GM21526 (cell line): Measurements from ENCODE around the gene ATG16L2.
"Not testable (repeated sequence)": the region's sequence is repeated elsewhere in the genome, so short reads cannot be mapped to it uniquely, and the experiment has no call there.

ENCODE experiments used
- ATAC-seq: cut with Tn5 transposase; IDR thresholded peaks from one replicate; pipeline ENCODE4 v1.9.1; 2021; ENCODE audit warnings: moderate library complexity; ENCODE audit not compliant: unreplicated experiment, low FRiP score

ATG16L2 gene

DNA sequence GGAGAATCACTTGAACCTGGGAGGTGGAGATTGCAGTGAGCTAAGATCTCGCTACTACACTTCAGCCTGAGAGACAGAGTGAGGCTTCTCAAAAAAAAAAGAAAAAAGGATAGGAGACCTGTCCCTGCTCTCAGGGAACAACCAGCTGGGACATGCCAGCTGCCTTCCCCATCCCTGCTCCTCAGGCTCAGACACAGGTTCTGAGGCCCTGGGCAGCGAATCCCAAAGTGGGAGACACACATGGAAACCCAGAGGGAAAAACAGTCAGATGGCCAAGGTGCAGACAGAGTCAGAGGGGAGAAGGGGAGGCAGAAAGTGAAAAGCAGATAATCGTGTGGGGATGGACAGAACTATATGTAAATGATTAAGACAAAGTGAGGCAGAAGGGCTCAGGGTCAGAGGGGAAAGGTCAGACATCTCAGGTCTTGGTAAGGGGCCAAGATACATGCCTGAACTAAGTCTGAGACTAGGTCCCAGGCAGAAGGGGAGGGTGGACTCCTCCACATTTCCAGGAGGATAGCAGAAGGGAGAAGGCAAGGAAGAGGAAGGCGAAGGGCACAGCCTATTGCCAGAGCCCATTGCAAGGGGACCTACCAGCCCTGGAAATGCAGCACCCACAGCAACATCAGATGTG is 34.6 kb upstream of the ATG16L2 start:
- ATAC-seq, result no peak

- no peak for ATAC-seq
These were observed 33.7 kb upstream of the ATG16L2 start for GRCh38 chr11:72780296-72781062.

- no peak for ATAC-seq
These were observed 33.2 kb upstream of the ATG16L2 start for GRCh38 chr11:72781063-72781312.

DNA sequence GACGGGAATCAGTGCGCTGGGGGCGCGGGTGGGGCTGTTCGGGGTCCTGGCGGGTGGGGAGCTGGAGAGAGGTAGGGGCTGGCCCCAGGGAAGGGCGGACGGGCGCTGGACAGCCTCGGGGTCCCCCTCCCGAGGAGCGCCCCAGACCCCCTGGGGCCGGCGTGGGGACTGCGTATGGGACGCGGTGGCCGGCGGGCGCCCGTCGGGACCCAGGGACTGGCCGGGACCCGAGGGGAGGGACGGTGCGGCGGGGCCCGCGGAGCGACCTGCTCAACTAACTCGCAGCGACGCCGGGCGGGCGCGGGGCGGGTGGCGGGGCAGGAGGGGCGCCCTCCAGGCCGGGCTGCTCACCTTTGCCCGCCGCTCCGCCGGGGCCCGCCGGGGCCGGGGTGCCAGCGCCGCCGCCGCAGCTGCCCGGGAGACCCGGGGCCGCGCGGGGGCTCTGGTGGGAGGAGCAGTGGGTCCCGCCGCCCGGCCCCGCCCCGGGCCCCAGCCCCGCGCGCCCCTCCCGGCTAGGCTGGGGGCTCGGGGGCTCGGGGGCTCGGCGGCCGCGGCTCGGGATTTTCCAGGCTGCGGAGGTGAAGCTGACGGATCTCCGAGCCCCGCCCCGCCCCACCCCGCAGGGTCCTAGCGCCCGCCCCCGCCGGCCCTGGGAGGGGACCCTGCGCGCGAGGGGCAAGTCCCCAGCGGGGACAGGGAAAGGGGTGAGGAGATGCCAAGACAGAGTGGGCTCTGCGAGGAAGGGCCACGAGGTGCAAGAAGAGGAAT is 32.7 kb upstream of the ATG16L2 start:
- no peak for ATAC-seq

GRCh38 chr11:72782081-72782920 is 31.9 kb upstream of the ATG16L2 start:
- no peak for ATAC-seq

DNA sequence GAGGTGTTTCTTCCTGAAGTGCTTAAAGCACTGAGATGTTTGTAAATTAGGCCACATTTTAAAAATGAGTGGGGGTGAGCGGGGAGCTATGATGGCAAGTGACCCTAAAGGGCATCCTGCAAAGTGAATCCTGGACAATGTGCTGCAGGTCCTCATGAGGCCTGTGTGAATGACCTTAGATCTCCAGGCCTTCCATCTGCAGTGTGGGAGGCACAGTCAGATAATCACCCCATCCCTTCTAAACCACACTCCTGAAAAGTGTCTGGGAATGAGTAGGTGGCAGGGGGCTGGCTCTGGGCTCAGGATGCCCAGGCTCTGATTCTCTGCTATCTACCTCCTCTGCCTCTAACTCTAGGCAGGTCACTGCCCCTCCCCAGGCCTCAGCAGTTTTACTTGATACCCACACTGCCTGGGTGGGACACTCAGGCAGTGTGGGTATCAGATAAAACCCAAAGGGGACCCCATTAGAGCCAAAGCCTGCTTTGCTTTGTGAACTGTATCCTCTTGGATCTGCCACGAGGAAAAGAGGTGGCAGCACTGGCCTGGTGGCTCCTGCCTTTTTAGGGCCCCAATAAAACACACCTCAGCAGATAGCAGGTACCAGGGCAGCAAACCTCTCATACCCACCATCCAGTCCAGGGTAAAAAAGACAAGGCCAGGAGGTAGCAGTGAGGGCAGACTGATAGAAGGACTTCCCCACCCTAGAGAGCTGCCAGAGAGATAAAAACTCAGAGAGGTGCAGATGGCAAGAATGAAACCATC is 30.9 kb upstream of the ATG16L2 start:
- no peak for ATAC-seq

- ATAC-seq, result no peak
These were observed 29.5 kb upstream of the ATG16L2 start for GRCh38 chr11:72784662-72785061.

DNA sequence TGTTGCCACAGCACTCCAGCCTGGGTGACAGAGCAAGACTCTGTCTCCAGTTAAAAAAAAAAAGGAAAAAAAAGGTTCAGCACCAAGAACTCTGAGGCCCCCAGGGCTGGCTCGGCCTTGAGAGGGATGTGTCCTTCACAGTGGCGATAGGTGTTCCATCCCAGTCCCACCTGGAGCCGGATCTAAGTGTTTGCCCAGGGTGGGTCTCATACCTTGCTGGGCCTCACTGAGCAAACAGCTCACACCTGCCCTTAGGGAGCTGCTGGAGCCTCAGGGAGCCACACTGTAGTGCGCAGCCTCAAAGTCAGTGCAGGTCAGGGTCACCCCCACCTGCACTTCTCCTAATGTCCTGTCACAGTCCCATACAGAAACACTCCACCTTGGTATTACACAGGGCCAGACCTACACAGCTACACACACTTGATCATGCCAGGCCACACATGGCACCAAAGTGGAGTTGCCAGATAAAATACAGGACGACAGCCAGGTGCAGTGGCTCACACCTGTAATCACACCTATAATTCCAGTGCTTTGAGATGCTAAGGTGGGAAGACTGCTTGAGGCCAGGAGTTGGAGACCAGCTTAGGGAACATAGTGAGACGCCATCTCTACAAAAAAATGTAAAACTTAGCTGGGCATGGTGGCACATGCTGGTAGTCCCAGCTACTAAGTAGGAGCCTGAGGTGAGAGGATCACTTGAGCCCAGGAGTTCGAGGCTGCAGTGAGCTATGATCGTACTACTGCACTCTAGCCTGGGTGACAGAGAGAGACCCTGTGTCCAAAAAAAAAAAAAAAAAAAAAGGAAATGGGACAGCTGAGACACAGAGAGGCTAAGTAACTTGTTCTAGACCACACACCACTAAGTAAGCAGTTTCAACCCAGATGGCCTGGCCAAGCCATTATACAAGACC is 27.7 kb upstream of the ATG16L2 start:
- ATAC-seq, result no peak

DNA sequence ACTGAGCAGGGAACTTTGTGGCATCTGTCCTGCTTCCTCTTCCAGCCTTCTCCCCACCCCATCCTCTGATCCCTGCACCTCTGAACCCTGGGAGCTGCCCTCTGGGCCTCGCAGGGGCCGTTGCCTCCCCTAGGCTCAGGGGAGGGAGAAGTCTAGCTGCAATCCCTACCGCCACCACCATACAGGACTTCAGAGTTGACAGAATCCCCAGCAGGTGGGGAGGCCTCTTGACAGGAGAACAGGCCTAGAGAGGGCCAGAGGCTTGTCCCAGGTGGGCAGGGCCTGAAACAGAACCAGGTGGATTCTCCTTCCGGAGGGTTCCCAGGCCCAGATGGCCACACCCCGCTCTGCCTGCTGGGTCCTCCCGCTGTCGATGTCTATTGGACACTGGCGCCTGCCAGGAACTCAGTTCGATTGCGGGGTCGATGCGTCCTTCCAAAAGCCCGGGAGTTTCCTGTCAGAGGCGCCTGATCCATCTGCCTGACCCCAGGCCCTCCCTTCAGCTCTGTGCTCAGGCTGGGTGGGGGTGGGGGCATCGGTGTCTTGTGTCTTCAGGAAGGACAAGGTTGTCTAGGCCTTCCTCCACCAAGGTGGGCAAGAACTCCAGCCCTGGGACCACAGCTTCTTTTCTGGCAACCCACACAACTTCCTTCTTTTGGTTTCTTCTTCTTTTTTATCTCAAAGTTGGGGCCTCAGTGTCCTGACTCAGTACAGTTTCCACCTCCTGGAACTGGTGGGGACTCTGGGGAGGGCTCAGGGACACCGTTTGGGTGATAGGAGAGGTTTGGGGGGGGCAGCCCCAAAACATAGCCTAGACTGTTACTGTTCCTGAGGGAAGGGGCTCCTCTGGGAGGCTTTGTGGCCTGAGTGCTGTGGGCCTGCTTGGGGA is 26.8 kb upstream of the ATG16L2 start:
- no peak for ATAC-seq

DNA sequence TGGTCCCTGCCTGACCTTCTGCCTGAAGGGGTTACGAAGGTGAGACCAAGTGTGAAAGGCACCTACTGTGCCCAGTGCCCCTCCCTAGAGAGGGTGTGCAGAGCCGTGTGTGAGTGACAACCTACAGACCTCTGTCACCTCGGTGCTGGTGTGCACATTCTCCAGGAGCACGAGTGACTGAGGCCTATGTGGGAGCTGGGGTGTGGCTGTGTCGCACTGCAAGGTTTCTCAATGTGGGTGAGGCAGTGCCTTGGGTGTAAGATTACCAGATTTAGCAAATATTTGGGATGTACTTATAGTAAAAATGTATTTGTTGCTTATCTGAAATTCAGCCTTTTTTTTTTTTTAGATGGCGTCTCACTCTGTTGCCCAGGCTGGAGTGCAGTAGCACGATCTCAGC is 26.0 kb upstream of the ATG16L2 start:
- ATAC-seq, result no peak

DNA sequence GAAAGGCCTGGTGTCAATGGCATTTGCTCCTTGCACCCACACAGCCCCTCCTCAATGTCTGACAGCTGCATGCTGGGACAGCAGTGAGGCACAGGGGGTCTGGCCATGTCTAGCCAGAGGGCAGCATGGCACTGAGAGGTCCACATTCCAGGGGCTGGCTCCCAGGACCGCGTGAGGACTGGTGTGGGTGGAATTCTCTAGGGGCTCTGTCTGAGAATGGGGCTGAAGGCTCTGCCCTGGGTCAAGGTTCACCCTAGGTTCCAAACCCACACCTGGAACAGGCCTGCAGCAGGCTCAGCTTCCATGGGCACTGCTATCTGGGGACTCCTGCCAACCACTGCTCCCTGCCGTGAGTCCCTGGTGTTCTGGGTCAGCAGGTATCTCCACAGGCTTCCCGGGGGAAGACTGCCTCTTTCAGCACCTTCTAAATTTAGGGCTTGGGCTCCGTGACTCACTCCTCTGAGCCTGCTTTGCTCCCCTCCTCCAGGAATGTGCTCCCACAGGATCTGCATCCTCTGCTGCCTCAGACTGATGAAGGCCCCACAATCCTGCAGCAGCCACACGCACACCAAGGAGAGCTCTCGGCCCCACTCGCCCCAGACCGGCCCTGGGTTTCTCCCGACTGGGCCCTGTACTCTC is 24.6 kb upstream of the ATG16L2 start:
- no peak for ATAC-seq

DNA sequence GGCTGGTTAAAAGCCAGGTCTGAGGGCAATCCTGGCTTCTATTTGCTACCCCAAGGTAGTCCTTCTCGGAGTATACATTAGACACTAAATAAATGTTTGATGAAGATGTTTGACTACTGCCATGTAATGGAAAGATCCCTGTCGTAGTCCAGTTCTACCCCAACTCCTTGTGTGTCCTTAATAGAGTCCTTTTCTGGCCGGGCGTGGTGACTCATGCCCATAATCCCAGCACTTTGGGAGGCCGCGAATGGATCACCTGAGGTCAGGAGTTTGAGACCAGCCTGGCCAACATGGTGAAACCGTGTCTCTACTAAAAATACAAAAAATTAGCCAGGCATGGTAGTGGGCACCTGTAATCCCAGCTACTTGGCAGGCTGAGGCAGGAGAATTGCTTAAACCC is 23.0 kb upstream of the ATG16L2 start:
- ATAC-seq, result not testable (repeated sequence)

DNA sequence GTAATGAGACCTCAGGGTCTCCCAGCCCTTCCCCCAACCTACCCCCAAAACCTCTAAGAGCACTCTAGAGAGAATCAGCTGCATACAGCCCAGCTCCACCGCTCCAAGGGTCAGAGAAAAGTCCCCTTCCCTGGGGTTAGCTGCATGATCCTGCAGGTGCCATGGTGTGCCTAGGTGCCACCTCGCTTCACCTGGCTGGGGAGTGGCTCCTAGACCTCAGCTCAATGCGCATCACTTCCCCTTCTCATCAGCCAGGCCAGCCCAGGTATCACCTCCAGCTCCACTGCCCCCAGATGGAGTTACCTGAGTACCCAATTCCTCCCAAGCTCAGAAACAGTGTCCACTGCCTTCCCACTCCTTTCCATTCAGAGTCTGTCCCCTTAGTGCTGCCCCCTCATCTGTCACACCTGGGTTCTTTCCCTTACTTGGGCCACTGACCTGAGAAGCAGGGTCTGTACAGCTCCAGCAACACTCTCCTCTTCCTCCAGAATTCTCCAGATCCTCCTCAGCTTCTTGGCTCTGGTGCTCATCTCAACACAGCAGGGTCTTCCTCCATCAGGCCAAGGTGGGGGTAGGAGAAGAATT is 21.7 kb upstream of the ATG16L2 start:
- no peak for ATAC-seq

DNA sequence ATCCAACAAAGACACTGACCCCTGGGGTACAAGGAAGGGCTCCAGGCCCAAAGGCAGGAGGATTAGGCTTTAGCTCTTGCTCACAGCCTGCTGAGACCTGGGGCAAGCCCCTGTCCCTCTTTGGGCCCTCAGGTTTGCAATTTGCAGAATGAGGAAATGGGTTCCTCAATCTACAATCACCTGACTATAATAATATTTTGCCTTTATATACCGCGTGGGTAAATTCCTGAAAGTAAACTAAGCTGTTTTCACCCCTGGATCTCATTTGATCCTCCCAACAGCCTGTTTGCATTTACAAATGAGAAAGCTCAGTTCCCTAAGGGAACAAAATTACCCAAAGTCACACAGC is 21.2 kb upstream of the ATG16L2 start:
- ATAC-seq, result no peak

- ATAC-seq, result peak; percentile 84
These were observed 20.5 kb upstream of the ATG16L2 start, which contains the start of gene STARD10 for GRCh38 chr11:72793425-72794367. Gene STARD10 (minus strand): TSS chr11:72794047. CDS start chr11:72781181, 12,866 bp downstream.

DNA sequence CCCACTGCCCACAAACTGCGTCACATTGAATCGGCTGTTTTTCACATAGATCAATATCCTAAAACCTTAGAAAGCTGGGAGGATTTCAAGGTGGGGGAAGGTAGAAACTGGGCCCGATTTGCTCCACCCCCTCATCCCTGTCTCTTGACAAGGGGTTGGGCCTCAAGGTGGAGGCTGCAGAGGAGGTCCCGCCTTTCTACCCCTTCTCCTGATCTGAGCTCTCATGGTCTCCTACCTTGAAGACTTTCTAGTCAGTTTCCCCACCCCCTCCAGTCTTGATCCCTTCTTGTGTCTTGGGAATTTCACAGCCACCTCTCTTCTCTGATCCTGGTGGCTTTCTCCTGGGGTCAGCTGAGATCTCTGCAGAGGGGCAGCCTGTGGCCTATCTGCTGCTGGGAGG is 15.8 kb upstream of the ATG16L2 start:
- ATAC-seq, result no peak
